OCI-M2 (cell line): ENCODE results near the gene CD276.

ENCODE experiments used
- DNase-seq: peaks from one replicate; lab custom pipeline; 2025; ENCODE audit not compliant: unreplicated experiment; lab: John Stamatoyannopoulos, UW

The CD276 gene

DNA sequence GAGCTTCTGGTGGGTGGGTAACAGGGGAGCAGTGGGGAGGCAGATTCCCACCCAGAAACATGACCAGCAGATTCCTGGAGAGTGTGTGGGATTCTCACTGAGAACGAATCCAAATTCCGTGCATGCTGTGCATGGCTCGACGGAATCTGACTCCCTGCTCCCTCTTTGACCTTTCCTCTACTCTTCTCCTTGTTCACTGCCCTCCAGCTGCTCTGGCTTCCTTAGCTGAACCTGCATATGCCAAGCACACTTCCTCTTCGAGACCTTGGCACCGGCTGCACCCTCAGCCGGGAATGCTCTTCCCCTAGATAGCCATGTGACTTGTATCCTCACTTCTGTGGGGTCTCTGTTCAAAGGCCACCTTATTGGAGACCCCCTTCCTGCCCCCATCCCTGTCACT lies 62.7 kb downstream of the CD276 start:
- DNase-seq = no peak

DNA sequence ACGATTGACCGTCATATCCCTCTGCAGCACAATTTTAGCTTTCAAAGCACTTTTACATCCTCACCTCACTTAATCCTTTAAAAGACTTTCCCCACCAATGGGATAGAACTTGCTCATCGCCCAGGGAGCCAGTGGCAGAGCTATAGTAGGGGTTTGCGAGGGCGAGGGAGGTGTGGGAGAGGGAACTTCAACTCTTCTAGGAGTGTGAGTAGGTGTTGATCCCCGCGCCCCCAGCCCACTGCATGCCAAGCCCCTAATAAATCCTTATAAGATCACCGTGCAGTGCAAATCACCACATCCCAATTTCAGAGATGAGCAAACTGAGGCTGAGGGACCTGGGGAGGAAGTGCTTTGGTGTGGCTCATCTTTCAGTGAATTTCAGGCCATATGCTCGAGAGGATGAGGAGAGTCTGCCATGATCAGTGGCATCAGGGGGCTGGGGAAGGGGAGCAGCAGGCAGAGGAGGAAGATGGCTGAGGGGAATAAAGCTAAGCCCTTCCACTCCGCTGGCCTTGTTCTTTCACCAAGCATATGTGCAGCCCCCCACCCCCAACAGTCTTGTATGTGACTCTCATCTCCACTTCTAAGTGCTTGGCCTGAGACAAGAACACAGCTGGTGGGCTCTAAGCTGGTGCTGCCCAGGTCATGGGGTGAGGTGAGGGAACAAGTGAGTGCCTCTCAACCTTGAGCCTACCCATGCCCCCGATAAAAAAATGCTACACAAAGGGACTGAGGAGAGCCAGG lies 63.8 kb downstream of the CD276 start:
- DNase-seq = no peak

DNA sequence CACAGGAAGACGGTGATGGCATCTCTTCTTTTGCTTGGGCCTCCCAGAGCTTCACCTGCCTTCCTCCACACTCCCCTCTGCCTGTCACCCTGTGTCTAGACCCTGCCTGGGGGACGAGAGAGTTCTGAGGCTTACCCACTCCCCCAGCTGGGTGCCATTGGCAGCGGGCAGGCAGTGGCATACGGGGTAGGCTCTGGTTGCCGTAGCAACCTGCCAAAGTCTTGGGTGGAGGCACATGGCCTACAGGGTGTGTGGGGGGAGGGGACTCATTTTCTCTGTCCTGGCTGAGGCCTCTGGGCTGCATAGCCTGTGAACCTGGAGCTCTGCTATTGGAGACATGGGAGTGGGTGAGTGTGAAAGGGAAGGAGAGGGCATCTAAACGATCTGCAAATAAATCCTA lies 64.5 kb downstream of the CD276 start:
- DNase-seq = no peak

DNA sequence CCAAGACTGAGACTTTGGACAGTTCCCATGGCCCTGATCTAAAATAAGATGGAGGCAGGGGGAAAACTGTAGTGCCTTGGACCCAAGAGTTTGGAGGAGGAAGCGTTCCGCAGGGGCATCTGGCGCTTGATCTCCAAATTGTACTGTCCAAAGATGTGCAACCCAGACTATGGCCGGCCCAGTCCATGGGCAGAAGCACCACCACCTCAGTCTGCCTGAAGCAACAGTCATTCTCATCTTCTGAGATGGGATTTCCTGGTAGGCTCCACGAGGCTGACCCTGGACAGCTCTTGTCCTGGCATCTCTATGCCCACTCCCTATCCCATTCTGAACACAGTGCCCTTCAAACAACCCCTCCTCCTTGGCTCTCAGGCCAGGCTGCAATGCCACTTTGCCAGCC lies 65.3 kb downstream of the CD276 start:
- DNase-seq = no peak

DNA sequence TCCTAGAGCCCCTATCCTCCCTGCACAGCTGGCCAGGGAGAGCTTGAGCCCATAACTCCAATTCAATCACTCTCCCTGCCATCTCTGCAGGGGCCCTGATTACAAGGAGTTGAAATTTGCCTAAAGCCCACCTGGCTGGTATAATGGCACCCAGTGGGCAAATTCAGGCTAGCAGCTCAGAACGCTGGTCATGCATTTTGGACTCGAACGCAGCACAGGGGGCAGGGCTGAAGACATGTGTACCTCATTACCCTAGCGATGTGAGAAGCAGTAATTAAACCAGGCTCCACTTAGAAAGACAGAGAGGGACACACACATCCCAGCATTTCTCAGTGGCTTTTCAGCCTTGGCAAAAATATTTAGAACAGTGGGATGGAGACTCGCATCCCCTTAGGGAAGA lies 65.8 kb downstream of the CD276 start:
- no peak for DNase-seq

- no peak for DNase-seq
These were observed 66.3 kb downstream of the CD276 start for GRCh38 chr15:73750438-73750837.

DNA sequence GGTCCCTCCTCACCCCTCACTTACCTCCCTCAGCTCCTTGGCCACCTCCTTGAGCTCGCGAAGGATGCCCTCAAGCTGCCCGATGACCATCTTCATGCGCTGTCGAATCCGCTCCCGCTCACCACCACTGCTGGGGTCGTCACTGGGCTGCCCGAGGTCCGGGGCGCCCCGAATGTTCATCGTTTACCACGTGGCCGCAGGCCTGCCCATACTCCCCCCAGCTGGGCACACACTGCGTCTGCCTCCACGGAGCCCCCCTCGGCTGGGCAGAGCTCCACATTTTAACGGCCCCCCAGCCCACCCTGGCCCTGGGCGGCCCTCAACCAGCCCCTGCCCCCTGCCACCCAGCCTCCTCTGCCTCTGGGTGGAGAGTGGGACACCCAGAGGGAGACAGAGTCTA lies 66.8 kb downstream of the CD276 start:
- DNase-seq = no peak

DNA sequence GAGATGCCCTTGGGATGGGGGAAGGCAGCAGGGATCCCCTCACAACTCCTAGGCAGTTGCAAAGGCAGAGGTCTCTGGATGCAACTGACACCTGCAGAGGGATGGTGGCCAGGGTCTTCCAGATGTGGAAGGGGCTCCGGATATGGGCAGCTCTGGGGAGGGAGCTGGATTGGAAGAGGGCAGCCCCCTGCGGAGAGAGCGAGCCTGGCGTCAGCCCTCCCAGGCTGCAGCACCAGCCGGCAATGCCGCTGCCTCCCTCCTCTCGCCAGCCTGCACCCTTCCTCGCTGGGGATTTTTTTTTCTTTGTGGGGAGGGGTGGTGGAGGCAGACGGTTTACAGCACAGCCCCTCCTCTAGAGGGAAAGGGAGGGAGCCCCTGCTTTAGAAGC lies 67.3 kb downstream of the CD276 start:
- DNase-seq = no peak

DNA sequence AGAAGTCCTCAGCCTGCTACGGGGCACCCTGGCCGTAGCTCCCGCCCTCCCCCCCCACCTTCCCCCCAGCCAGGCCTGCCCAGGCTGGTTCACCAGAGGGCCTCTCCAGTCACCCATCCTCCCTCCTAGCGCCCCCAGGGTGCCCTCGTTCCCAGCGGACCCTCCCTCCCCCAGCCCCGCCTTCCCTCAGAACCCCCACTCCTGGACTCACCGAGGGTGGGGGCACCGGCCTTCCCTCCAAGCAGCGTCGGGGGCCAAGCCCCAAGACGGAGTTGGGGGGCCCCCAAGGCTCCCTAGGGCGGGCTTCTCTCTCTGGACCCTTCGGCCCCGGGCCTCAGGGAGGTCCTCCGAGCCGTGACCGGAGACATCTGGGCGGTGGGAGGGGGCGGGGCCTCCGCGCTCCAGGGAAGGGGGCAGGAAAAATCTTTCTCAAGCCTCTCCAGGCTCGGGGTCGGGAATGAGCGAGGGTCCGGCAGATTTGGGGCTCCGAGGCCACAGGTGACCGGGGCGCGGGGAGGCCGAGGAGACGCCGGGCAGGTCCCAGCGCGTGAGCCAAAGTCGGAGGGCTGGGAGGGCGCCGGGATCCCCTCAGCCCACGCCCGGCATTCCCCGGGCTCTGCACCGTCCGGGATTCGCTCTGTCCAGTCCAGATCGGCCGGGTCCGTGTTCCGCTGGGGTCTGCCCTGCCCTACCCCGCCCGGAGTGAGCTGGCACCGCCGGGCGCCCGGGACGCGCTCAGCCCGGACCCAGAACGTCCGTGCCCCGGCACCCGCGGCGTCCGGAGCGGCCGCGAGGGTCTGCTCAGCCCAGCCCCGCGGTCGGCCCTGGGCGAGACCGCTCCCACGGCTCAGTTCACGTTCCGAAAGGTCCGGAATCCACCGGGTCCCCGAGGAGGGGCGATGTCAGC lies 68.0 kb downstream of the CD276 start:
- no peak for DNase-seq

DNA sequence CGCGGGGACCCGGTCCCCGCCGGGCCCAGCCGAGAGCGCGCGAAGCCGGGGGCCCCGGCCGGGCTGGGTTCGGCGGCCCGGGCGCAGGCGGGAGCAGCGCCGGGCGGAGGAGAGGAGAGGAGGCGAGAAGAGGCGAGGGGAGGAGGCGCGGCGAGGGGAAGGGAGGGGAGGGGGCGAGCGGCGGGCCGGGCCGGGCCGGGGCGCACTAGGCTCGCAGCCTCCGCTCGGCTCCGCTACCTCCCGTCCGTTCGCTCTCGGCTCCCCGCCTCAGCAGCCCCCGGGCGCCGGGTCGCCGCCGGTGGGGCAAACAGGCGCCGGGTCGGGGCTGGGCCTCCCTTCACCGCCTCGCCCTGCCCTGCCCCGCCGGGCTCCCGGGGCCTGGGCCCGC lies 68.6 kb downstream of the CD276 start:
- DNase-seq = no peak

DNA sequence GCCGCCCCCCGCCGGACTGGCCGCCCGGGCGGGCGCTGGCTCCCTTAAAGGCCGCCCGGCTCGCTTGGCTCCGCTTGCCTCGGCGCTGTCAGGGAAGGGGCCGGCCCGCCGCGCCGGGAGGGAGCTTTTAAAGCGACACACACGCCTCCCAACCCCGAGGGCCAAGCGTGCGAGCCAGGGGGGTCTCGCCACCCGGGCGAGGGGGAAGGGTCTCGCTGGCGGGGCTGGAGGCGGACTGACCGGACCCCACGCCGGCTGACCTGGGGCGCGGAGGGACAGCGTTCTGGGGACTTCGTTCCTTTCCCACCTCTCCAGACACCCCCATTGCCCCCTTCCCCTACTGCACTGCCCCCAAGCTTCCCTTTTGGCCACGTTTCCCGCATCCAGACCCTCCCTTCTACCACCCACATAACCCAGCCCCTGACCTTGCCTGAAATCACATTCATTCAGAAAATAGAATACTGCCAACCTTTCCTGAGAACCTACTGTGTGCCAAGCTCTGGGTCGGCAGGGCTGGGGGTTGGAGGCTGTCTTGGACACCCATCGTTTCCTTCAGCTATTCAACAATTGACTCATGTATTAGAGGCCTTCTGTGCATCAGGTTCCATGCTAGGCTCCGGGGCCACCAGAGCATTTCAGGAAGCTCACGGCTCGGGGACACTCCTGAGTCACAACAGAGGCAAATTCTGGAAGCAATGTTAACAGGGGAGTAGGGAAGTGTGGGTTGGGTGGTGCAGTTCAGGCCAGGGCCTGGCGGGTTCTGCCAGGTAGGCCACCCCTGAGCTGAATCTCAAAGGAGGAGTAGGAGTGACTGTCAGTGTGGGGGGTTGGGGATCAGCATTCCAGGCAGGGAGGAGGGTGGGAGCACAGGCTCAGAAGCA lies 69.3 kb downstream of the CD276 start, which contains the start of gene INSYN1:
TSS of gene INSYN1 (minus strand) at position 102 of the 881 bp plus-strand sequence. CDS start 2,221 bp downstream, outside the sequence.
- DNase-seq = no peak

DNA sequence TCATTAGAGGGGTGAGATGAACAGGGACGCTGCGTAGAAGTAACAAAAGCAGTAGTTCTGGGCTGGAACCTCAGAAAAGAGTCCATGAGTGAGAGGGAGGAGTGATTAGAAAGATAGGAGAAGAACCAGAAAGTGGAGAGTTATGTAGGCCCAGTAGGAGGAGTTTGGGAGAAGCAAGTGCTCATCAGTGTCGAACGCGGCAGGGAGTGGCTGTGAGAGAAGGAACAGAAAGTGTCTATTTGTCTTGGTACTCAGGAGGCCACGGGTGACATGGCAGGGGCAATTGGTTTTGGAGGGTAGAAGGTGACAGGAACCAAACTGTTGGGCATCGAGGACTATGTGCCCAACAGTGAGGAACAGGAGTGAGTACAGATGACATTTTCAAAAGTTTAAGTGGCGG lies 70.3 kb downstream of the CD276 start:
- no peak for DNase-seq

GRCh38 chr15:73755481-73755880 lies 71.3 kb downstream of the CD276 start:
- DNase-seq = no peak

DNA sequence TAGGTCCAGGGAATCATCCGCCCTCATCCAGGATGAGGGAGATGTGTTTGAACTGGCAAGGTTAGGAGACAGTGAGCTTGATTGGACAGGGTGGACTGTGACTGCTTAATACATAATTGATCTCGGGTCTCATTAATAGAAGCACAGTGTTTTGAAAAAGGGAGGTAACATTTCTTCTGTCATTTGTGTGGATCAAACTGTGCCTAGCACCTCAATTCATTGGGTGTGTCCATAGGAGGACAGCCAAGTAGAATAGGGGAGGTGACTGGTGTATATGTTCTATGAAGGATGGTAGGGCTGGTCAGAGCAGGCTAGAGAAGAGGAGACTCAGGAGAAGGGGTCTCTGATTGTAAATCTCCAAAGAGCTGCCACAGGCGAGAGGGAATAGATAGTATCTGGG lies 71.8 kb downstream of the CD276 start:
- DNase-seq = no peak

GRCh38 chr15:73756390-73756789 lies 72.2 kb downstream of the CD276 start:
- DNase-seq = no peak

- no peak for DNase-seq
These were observed 72.8 kb downstream of the CD276 start for GRCh38 chr15:73756947-73757513.

- no peak for DNase-seq
These were observed 73.4 kb downstream of the CD276 start for GRCh38 chr15:73757571-73757970.

DNA sequence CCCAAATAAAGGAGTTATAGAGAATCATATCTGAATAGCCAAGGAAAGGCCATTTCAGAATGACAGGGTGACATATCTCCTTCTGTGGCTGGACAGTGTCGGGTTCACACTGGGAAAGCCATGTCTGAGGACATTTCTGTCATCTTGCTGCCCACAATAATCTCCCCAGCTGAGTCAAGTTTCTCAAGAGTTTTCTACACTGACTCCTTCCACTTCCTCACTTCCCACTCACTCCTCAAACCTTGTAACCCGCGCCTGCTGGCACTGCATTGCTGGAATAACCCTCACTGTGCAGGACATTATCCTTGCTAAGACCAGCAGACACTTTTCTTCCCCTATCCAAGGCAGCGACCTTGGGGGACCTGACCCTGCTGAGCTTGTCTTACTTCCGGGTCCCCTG lies 74.3 kb downstream of the CD276 start:
- no peak for DNase-seq

- DNase-seq = no peak
These were observed 76.4 kb downstream of the CD276 start for GRCh38 chr15:73760330-73761329.

- no peak for DNase-seq
These were observed 79.7 kb downstream of the CD276 start for GRCh38 chr15:73763931-73764330.
